Measurements from ENCODE around the gene TXN2. TPM values are rescaled to one million over a fixed set of nuclear protein-coding genes. Genes with fewer than 3 reads are reported as not detected.

The TXN2 gene
- total and polyA plus RNA-seq, 2 donors (not counting 1 experiment from before 2014, with no cell fraction given): 25.3 to 118 TPM

DNA sequence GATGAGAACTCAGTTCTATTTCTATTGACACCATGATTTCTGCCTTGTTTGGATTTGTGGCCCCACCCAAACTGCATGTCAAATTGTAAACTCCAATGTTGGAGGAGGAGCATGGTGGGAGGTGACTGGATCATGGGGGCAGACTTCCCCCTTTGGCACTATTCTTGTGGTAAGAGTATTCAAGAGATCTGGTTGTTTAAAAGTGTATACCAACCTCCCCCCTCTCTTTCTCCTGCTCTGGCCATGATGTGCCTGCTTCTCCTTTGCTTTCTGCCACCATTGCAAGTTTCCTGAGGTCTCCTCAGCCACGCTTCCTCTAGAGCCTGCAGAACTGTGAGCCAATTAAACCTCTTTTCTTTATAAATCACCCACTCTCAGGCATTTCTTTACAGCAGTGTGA lies 33.3 kb upstream of the TXN2 start:
- no peak for DNase-seq (ENCODE audit: low read depth in 2 of 2)
- Histone ChIP-seq H3K4me1 (ENCODE audit: control insufficient read depth, extremely low read depth, insufficient read depth, low read length) (no peaks in the 10 kb centered on the region), H2AFZ (ENCODE audit: low read length) (no peak overlapping the region), H3K79me2 (ENCODE audit: control insufficient read depth, insufficient read depth, low read length) (no peaks in the 10 kb centered on the region), H3K27me3 (ENCODE audit: control insufficient read depth, insufficient read depth, low read length) (no peaks in the 10 kb centered on the region), H3K27ac (ENCODE audit: insufficient read depth, low read length) (no peak overlapping the region), H3K9me3 (ENCODE audit: control insufficient read depth, insufficient read depth, low read depth, low read length) (no peaks in the 10 kb centered on the region), H3K4me2 (ENCODE audit: extremely low read depth, insufficient read depth, low read length) (no peak overlapping the region), H4K20me1 (ENCODE audit: control insufficient read depth, extremely low read depth, insufficient read depth, low read length) (no peaks in the 10 kb centered on the region), H3K36me3 (ENCODE audit: control insufficient read depth, insufficient read depth, low read length) (peaks cover 53% of the 10 kb centered on the region), H3K9ac (ENCODE audit: insufficient read depth, low read length) (no peak overlapping the region), H3K4me3 (replicated peaks in 1 of 4; ENCODE audit: control extremely low read depth in 1 of 4, insufficient read depth in 1 of 4, low read depth in 3 of 4, low read length in 4 of 4) (no peak overlapping the region)
- TF ChIP-seq EZH2 (IDR thresholded peaks at IDR 0.05; ENCODE audit: low read length, missing control alignments): no peak
- TF ChIP-seq, protein P1, sequence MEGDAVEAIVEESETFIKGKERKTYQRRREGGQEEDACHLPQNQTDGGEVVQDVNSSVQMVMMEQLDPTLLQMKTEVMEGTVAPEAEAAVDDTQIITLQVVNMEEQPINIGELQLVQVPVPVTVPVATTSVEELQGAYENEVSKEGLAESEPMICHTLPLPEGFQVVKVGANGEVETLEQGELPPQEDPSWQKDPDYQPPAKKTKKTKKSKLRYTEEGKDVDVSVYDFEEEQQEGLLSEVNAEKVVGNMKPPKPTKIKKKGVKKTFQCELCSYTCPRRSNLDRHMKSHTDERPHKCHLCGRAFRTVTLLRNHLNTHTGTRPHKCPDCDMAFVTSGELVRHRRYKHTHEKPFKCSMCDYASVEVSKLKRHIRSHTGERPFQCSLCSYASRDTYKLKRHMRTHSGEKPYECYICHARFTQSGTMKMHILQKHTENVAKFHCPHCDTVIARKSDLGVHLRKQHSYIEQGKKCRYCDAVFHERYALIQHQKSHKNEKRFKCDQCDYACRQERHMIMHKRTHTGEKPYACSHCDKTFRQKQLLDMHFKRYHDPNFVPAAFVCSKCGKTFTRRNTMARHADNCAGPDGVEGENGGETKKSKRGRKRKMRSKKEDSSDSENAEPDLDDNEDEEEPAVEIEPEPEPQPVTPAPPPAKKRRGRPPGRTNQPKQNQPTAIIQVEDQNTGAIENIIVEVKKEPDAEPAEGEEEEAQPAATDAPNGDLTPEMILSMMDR (conservative IDR thresholded peaks at IDR 0.05 in 1 of 2, IDR thresholded peaks at IDR 0.05 in 1 of 2; ENCODE audit: low read depth in 1 of 2, low read length in 2 of 2): no peak

DNA sequence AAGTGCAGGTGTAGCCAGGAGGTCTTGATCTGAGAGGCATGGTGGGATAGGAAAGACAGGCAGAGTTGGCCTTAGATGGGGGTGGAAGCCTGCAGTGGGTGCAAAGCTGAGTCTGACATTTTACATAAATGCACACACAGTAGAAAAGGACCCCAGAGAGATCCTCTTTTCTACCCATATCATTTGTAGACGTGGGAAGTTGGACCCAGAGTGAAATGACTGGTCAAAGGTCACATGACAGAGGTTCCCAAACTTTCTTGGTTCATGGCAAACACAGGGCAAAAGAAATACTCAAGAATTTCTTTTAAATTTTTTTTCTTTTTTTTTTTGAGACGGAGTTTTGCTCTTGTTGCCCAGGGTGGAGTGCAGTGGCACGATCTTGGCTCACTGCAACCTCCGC lies 31.6 kb upstream of the TXN2 start:
- DNase-seq (ENCODE audit: low read depth in 2 of 2): no peak
- H4K20me1 ChIP-seq (ENCODE audit: control insufficient read depth, extremely low read depth, insufficient read depth, low read length): no peaks in the 10 kb centered on the region
- H3K4me3 ChIP-seq (replicated peaks in 1 of 4; ENCODE audit: control extremely low read depth in 1 of 4, insufficient read depth in 1 of 4, low read depth in 3 of 4, low read length in 4 of 4): no peak overlapping the region
- no peaks in the 10 kb centered on the region for H3K27me3 ChIP-seq (ENCODE audit: control insufficient read depth, insufficient read depth, low read length)
- no peaks in the 10 kb centered on the region for H3K9me3 ChIP-seq (ENCODE audit: control insufficient read depth, insufficient read depth, low read depth, low read length)
- H3K27ac ChIP-seq (ENCODE audit: insufficient read depth, low read length): no peak overlapping the region
- peaks cover 44% of the 10 kb centered on the region for H3K36me3 ChIP-seq (ENCODE audit: control insufficient read depth, insufficient read depth, low read length)
- H3K4me2 ChIP-seq (ENCODE audit: extremely low read depth, insufficient read depth, low read length): no peak overlapping the region
- H3K9ac ChIP-seq (ENCODE audit: insufficient read depth, low read length): no peak overlapping the region
- no peaks in the 10 kb centered on the region for H3K79me2 ChIP-seq (ENCODE audit: control insufficient read depth, insufficient read depth, low read length)
- H3K4me1 ChIP-seq (ENCODE audit: control insufficient read depth, extremely low read depth, insufficient read depth, low read length): no peaks in the 10 kb centered on the region
- no peak overlapping the region for H2AFZ ChIP-seq (ENCODE audit: low read length)
- TF ChIP-seq EZH2 (IDR thresholded peaks at IDR 0.05; ENCODE audit: low read length, missing control alignments): no peak

DNA sequence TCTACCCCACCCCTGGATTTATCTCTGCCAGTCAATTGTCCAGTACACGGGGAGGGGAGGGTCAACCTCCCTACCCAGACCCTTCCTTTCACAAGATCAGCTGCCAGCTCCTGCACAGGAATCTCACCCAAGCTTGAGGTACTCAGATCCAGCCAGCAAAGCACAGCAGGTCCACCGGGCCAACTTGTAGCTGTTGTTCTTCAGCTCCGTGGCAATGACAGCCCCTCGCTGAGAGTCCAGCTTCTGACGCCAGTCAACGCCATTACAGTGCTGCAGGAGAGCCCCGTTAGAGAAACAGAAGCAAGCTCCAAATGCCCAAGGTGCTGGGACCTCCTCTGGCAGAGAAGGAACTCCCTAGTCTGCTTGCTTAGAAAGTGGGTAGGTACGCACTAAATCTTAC lies 30.9 kb upstream of the TXN2 start:
- H4K20me1 ChIP-seq (ENCODE audit: control insufficient read depth, extremely low read depth, insufficient read depth, low read length): no peaks in the 10 kb centered on the region
- no peak overlapping the region for H3K4me3 ChIP-seq (replicated peaks in 1 of 4; ENCODE audit: control extremely low read depth in 1 of 4, insufficient read depth in 1 of 4, low read depth in 3 of 4, low read length in 4 of 4)
- no peaks in the 10 kb centered on the region for H3K79me2 ChIP-seq (ENCODE audit: control insufficient read depth, insufficient read depth, low read length)
- TF ChIP-seq, protein P1 (conservative IDR thresholded peaks at IDR 0.05 in 1 of 2, IDR thresholded peaks at IDR 0.05 in 1 of 2; ENCODE audit: low read depth in 1 of 2, low read length in 2 of 2): no peak
- TF ChIP-seq EZH2 (IDR thresholded peaks at IDR 0.05; ENCODE audit: low read length, missing control alignments): no peak
- no peak for DNase-seq (ENCODE audit: low read depth in 2 of 2)
- no peak overlapping the region for H3K4me2 ChIP-seq (ENCODE audit: extremely low read depth, insufficient read depth, low read length)
- H3K4me1 ChIP-seq (ENCODE audit: control insufficient read depth, extremely low read depth, insufficient read depth, low read length): no peaks in the 10 kb centered on the region
- H2AFZ ChIP-seq (ENCODE audit: low read length): no peak overlapping the region
- no peak overlapping the region for H3K9ac ChIP-seq (ENCODE audit: insufficient read depth, low read length)
- no peaks in the 10 kb centered on the region for H3K9me3 ChIP-seq (ENCODE audit: control insufficient read depth, insufficient read depth, low read depth, low read length)
- peaks cover 42% of the 10 kb centered on the region for H3K36me3 ChIP-seq (ENCODE audit: control insufficient read depth, insufficient read depth, low read length)
- H3K27ac ChIP-seq (ENCODE audit: insufficient read depth, low read length): no peak overlapping the region
- H3K27me3 ChIP-seq (ENCODE audit: control insufficient read depth, insufficient read depth, low read length): no peaks in the 10 kb centered on the region

Measured in fibroblast of lung (primary cell).